CD4-positive, alpha-beta T cell treated with Interleukin-21 for 1 hour (primary cell): ENCODE measurements around the gene TEDC2.

ENCODE experiments used
- DNase-seq: peaks from one replicate; pipeline ENCODE4 v3.0.0-alpha.2; 2020

The TEDC2 gene

DNA sequence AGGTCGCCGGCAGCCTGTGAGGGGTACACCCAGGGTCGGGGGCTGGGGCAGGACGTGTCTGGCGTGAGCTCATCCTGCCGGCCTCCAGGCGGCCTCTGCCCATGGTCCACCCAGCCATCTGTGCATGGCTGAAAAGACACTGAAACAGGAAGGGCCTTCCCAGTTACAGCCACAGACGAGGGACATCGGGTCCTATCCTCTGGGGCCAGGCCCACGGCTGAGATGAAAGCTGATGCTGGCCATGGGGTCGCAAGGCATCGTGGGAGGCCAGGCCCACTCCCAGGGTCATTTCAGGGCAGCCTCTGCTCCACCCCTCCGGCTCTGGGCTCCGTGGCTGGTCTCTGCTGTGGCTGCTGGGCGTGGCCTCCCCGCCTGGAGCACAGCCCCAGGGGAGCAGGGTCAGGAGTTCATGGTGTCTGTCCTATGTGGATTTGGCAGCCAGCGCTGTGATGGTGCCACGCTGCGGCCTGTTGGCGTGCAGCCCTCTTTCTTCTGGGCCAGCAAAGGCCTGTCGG, 37.3 kb downstream of the TEDC2 start:
- DNase-seq, result no peak

GRCh38 chr16:2497695-2498484, 38.0 kb downstream of the TEDC2 start:
- no peak for DNase-seq

DNA sequence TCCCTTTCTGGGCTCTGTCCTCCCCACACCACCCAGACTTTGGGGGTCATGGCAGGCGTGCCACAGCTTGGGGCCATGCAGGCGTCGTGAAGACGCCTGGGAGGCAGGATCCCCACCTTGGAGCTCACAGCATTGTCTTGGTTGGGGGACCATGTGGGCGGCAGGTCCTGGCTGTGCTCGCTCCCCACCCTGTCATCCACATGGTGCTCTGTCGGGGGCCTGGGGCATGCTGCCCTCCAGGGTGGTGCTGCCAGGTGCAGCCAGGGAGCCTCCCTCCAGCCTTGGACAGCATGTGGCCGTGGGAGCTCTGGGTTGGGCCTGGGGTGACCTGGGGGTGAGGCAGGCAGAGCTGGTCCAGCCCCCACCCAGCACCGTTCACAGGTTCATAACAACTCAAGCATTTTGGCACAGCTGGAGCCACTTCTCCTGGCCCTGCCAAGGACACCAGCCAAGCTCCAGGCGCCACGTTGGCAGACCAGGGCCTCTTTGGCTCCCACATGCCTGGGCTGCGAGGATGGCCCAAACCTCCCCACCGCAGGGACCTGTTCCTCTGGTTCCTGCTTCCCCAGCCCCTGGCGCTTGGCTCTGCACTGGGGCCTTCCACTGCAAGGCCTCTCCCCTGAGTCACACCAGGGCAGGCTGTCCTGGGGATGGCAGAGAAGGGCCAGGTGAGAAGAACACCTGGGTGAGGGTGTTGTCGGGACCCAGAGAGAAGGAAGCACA, 38.8 kb downstream of the TEDC2 start:
- no peak for DNase-seq

- DNase-seq, result no peak
These were observed 39.5 kb downstream of the TEDC2 start for GRCh38 chr16:2499454-2499853.

- no peak for DNase-seq
These were observed 40.1 kb downstream of the TEDC2 start for GRCh38 chr16:2499890-2500429.

DNA sequence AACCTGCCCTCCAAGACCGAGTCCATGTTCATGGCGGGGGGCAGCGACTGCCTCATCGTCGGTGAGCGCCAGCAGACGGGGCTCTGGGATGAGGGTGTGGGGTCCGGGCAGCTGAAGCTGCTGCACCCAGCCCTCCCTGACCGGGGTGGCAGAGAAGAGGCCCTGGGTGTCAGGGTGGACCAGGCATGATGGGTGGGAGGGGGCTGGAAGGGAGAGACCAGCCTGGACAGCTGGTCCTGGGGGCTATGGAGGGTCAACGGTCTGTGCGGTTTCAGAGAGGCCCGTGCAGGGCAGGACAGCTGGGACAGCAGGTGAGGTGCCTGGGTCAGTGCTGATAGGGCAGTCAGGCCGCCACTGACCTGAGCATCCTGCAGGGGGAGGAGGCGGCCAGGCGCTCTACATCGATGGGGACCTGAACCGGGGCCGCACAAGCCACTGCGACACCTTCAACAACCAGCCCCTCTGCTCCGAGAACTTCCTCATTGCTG, 40.6 kb downstream of the TEDC2 start:
- no peak for DNase-seq

DNA sequence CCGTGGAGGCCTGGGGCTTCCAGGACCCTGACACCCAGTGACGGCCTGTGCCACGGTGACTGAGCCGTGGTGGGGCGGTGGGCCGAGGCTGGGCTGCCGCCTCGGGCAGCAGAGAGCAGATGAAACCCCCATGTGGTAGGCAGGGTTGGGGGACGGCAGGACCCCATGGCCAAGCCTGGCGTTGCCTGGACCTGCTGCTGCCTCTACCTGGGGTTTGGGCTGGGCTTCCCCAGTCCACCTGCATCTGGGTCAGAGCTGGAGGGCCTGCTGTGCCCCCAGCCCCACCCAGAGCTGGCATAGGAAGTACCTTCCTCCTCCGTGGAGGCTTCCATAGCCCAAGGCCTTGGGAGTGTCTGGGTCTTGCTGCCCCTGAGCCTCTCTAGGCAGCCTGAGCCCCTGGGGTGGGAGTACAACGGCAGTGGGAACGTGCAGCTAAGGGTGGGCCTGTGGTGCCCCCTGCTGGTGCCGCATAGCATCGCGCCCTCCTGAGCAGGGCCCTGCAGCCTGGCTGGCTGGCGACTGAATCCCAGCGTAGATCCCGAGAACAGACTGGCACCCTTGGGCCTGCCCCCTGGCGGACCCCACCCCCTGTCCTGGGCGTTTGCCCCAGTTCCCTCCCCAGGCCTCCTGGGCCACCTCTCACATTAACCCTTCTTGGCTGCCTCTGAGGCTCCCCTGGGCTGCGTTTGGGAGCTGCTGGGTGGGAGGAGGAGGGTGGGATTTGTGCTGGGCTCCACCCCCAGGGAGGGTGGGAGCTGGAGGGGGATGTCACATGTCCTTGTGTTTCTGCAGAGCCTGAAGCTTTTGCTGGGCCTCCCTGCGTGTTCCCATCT, 41.2 kb downstream of the TEDC2 start:
- DNase-seq, result peak; percentile 81

- DNase-seq, result no peak
These were observed 42.3 kb downstream of the TEDC2 start for GRCh38 chr16:2501946-2502895.

DNA sequence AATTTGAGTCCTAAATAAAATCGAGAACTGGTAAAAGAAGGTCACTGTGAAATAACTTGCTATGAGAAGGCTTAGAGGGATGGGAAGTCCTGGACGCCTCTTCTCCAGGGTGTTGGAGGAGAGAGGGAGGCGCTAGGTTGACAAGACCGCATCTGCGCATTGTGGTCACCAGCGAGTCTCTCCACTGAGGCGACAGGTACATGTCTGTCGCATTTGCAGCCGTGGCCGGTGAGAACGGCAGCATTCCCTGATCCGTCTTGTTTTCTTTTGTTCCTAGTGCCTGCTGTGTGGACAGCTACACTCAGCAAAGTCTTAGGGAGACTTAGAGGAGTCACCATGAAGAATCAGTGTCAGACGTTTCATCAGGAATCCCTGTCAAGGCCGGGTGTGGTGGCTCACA, 45.8 kb downstream of the TEDC2 start:
- no peak for DNase-seq

GRCh38 chr16:2507052-2507659, 47.2 kb downstream of the TEDC2 start:
- DNase-seq, result no peak

DNA sequence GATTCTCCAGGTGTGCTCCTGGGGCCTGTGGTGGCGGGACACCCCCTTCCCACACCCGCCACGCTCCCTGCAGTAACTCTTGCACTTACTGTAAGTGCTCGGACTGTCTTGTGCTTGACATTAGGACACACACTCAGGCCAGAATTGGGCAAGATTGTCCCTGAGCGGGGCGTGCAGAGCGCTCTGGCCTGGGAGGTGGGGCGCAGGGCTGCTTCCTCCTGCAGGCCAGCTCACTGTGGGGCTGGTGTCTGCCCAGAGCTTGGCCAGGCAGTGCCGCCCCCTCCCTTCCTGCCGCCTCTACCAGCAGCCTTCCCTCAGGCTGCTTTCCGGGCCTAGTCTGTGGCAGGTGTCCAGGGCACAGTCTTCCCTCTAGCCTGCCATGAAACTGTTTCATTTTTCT, 47.8 kb downstream of the TEDC2 start:
- no peak for DNase-seq

DNA sequence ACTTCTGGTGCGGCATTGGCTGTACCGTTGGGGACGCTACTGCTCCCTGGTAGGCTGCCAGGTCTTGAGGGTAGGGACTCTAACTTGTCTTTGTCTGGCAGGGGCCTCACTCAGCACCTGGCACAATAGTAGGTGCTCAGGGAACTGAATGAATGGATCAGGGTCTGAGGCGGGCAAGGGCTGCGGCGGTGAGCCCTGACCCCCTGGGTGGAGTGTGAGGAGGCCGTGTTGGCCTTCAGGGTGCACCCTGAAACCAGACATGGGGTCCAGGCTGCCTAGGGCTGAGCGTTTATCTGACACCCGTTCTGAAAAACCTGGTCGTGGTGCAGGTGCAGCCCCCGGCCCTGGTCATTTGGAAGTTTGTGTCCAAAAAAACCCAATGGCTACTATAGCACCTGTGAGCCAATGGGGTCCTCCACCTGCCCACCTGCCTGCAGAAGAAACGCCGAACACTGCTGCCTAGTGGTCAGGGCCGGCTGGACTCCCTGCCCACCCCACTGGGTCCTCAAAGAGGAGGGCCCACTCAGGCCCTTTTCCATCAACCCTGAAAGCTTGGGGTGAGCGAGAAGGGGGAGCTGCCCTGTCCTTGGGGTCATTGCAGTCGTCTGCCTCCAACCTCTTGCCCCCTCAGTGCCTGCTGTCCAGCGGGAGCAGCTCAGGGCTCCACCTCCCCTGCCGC, 49.0 kb downstream of the TEDC2 start:
- no peak for DNase-seq

DNA sequence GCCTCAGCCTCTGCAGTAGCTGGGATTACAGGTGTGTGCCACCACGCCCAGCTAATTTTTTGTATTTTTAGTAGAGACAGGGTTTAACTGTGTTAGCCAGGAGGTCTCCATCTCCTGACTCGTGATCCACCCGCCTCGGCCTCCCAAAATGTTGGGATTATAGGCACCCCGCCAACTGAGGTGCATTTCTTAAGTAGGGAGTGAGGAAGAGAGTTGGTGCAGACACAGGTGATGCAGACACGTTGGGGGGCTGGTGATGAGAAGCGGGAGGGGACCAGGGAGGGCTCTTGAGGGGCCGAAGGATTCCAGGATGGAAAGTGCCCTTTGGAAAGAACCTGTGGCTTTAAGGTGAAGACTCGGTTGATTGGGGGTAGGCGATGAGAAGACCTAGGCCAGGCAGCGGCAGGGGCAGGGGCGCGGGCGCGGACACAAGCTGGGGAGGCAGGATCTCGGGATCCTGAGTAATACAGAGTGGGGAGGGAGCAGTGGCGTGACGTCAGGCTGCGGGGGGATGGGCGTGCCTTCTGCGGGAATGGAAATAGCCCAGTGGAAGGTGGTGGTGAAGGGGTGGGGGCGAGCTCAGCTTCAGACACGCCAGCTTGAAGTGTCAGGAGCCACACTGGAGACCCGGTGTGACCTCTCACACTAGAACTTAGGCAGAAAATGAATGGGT, 51.4 kb downstream of the TEDC2 start:
- DNase-seq, result no peak

GRCh38 chr16:2511996-2512734, 52.3 kb downstream of the TEDC2 start:
- no peak for DNase-seq

GRCh38 chr16:2512735-2513404, 53.0 kb downstream of the TEDC2 start:
- no peak for DNase-seq

- peak; percentile 94 for DNase-seq
These were observed 53.8 kb downstream of the TEDC2 start, which contains the start of gene ATP6V0C for GRCh38 chr16:2513405-2514332. Gene ATP6V0C (plus strand): TSS chr16:2513952. CDS start chr16:2514104, 152 bp downstream.
